Neural progenitor cell (in vitro differentiated cells): ENCODE data around the gene TMEM117.

ENCODE experiments used
- EZH2phosphoT487 ChIP-seq: fragments of 200-600 bp; sonication (generic); IDR thresholded peaks from 2 replicates; pipeline ENCODE4 v1.6.1; 2017; ENCODE audit warnings: antibody characterized with exemption
- TF ChIP-seq, protein P1 (sequence below): fragments of 200-600 bp; sonication (generic); IDR thresholded peaks from 2 replicates; pipeline ENCODE4 v1.5.1; 2017; ENCODE audit warnings: antibody characterized with exemption, mild to moderate bottlenecking

DNA sequence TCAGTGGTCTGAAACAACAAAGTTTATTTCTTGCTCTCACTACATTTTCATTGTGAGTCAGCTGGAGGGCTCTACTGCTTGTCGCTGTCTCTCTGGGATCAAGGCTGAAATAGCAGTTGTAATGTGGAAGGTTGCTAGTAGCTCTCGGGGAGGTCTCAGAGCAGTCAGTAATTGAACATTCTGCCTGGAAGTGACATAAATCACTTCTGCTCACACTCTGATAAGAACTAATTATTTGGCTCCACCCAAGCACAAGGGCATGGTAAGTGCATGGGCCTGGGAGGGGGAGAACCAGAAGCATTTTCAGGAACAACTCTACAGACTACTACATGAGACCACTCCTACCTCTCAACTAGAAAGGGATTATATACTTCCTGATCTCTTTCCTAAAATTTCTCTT lies 128.2 kb downstream of the TMEM117 start:
- TF ChIP-seq, protein P1, sequence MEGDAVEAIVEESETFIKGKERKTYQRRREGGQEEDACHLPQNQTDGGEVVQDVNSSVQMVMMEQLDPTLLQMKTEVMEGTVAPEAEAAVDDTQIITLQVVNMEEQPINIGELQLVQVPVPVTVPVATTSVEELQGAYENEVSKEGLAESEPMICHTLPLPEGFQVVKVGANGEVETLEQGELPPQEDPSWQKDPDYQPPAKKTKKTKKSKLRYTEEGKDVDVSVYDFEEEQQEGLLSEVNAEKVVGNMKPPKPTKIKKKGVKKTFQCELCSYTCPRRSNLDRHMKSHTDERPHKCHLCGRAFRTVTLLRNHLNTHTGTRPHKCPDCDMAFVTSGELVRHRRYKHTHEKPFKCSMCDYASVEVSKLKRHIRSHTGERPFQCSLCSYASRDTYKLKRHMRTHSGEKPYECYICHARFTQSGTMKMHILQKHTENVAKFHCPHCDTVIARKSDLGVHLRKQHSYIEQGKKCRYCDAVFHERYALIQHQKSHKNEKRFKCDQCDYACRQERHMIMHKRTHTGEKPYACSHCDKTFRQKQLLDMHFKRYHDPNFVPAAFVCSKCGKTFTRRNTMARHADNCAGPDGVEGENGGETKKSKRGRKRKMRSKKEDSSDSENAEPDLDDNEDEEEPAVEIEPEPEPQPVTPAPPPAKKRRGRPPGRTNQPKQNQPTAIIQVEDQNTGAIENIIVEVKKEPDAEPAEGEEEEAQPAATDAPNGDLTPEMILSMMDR = no peak
- TF ChIP-seq EZH2phosphoT487 = no peak
